GM06990 (cell line): ENCODE measurements around the gene KRTAP1-1.
"Not testable (repeated sequence)": the region's sequence is repeated elsewhere in the genome, so short reads cannot be mapped to it uniquely, and the experiment has no call there.

Experiments used
- DNase-seq: peaks from one replicate; pipeline ENCODE4 v3.0.0-alpha.2; 2011; ENCODE audit not compliant: insufficient read length; ENCODE audit errors: extremely low read depth
- H3K27me3 ChIP-seq: replicated peaks from 2 replicates; pipeline ENCODE4 v1.6.0; 2011; ENCODE audit warnings: low read length; ENCODE audit not compliant: control insufficient read depth, insufficient read depth
- H3K36me3 ChIP-seq: 2 replicates; pipeline ENCODE4 v1.5.1; 2011; ENCODE audit warnings: low read length; ENCODE audit not compliant: control insufficient read depth, insufficient read depth
- H3K4me3 ChIP-seq: replicated peaks from 2 replicates; pipeline ENCODE4 v1.5.1; 2011; ENCODE audit warnings: low read depth, mild to moderate bottlenecking, control low read depth, low read length
- TF ChIP-seq, protein P1 (sequence below): IDR thresholded peaks from 2 replicates; pipeline ENCODE4 v1.5.1; 2011; ENCODE audit warnings: low read length, control low read depth, mild to moderate bottlenecking, inconsistent platforms; ENCODE audit not compliant: insufficient read depth, poor library complexity, severe bottlenecking

The KRTAP1-1 gene

DNA sequence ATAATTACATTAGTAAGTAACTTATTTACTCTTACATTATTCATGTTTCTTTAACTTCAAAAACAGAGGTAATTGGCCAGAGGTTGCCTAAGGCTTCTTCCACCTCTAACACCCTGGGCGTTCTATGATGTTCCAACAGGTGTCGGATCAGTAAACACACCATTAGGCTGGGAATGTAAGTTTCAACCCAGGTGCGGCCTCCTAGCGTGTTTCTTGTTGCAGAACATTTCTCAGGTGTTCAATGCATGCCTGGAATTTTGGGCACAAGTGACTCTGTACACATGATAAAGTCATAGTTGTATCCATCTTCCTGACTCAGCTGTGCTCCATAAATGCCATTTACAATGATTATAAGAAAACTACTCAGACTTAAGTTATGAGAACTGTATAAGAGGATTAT lies 12.8 kb upstream of the KRTAP1-1 start:
- Histone ChIP-seq H3K4me3 (no peak overlapping the region), H3K36me3 (no peaks in the 10 kb centered on the region), H3K27me3 (no peaks in the 10 kb centered on the region)
- DNase-seq: no peak
- TF ChIP-seq, protein P1, sequence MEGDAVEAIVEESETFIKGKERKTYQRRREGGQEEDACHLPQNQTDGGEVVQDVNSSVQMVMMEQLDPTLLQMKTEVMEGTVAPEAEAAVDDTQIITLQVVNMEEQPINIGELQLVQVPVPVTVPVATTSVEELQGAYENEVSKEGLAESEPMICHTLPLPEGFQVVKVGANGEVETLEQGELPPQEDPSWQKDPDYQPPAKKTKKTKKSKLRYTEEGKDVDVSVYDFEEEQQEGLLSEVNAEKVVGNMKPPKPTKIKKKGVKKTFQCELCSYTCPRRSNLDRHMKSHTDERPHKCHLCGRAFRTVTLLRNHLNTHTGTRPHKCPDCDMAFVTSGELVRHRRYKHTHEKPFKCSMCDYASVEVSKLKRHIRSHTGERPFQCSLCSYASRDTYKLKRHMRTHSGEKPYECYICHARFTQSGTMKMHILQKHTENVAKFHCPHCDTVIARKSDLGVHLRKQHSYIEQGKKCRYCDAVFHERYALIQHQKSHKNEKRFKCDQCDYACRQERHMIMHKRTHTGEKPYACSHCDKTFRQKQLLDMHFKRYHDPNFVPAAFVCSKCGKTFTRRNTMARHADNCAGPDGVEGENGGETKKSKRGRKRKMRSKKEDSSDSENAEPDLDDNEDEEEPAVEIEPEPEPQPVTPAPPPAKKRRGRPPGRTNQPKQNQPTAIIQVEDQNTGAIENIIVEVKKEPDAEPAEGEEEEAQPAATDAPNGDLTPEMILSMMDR: no peak

DNA sequence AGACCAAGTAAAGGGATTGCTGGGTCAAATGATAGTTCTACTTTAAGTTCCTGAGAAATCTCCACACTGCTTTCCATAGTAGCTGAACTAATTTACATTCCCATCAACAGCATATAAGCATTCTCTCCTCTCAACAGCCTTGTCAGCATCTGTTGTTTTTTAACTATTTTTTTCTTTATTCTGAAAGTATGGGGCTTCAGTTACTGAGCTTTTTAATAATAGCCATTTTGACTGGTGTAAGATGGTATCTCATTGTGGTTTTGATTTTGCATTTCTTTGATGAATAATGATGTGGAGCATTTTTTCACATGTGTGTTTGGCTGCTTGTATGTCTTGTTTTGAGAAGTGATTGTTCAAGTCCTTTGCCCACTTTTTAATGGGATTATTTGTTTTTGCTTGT lies 11.3 kb upstream of the KRTAP1-1 start:
- Histone ChIP-seq H3K27me3 (no peaks in the 10 kb centered on the region), H3K4me3 (no peak overlapping the region), H3K36me3 (no peaks in the 10 kb centered on the region)
- TF ChIP-seq, protein P1: no peak
- DNase-seq: no peak

DNA sequence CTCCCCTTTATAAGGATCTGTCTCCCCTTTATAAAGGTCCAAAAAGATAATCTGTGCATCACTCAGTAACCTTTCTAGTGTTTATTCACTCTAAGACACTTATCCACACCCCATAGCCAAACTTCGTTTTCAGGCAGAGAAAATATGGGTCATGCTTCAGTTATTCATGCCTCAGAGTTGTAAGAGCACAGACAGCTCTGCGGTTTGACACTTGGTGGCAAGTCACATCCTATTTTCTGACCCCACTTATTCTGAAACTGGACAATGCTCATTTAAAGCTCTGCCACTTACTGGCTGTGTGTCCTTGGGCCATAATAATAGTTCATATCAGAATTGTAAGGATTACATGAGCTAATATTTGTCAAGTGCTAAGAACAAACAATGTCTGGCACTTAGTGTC lies 7.9 kb upstream of the KRTAP1-1 start:
- H3K4me3 ChIP-seq: no peak overlapping the region

DNA sequence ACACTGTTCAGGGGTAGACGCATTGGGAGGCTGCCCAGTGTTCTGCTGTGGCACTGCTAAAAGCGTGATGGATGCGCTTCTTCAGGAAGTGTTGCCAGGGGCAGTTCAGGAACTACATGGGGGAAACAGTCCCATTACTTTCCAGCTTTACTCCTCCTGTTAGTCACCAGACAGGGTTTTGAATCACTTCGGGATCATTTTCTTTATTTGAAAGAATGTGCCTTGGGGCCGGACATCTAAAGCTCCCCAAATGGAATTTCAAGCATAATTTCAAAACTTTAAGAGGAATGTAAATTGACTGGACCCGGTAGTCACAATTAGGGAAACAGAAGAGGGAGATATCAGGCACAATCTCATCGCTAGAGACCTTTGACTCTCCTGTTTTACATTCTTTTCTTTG lies 7.2 kb upstream of the KRTAP1-1 start:
- H3K4me3 ChIP-seq: no peak overlapping the region
- TF ChIP-seq, protein P1: no peak
- DNase-seq: no peak
- no peaks in the 10 kb centered on the region for H3K27me3 ChIP-seq
- no peaks in the 10 kb centered on the region for H3K36me3 ChIP-seq

More for the DNA sequence above, 7.9 kb upstream of the KRTAP1-1 start:
- H3K27me3 ChIP-seq: no peaks in the 10 kb centered on the region
- DNase-seq: no peak
- no peaks in the 10 kb centered on the region for H3K36me3 ChIP-seq
- TF ChIP-seq, protein P1: no peak

DNA sequence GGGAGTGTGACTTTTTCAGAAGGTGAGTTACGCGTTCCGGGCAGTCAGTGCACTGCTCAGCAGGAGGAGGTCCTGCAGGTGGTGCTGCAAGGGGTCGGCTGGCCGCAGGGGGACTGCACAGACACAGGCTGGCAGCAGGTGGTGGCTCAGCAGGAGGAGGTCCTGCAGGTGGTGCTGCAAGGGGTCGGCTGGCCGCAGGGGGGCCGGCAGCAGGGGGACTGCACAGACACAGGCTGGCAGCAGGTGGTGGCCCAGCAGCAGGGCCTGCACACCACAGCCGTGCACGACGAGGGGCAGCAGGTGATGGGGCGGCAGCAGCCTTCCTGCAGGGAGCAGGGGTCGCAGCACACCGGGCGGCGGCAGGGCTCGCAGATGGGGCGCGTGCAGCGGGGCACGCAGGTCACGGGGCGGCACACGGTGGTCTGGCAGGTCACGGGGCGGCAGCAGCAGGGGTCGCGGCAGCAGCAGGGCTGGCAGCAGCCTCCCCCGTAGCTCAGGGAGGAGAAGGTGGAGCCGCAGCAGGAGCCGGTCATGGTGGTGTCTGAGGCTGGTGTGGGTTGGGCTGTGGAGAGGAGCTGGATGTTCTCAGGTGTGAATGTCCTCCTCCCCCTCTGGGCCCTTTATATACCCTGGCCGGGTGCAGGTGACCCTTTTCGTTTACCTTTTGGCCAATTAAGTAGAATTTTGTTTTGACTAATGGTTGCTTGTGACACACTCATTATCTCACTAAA lies 5.7 kb upstream of the KRTAP1-1 start, which contains the start of gene KRTAP2-1:
Gene KRTAP2-1 (minus strand): TSS at position 582 of the 731 bp plus-strand sequence. CDS start 49 bp downstream, at position 533.
- DNase-seq, H3K36me3 ChIP-seq, H3K27me3 ChIP-seq, H3K4me3 ChIP-seq: not testable (repeated sequence)

DNA sequence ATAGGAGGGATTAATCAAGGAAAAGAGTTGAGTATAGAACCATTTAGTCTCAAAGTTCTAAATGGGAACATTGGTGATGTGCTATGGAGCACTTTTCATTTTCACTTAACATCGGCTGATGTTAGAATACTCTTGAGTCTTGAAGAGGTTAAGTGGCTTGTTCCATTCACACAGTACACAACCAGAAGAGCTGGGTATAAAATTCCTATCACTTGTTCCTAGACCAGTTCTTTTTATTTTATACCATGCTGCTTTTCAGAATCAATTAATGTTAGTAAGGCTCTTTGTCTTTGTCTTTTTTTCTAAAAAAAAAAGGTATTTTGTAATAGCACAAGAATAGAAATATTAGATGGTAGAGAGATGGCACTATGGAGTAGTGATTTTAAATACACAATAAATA lies 1.7 kb upstream of the KRTAP1-1 start:
- no peak overlapping the region for H3K4me3 ChIP-seq
- no peaks in the 10 kb centered on the region for H3K36me3 ChIP-seq
- no peak for DNase-seq
- TF ChIP-seq, protein P1: no peak
- H3K27me3 ChIP-seq: no peaks in the 10 kb centered on the region
